Tongue (tissue), 2 donors: ENCODE measurements around the gene CD200. TPM values are rescaled to one million over a fixed set of nuclear protein-coding genes. Genes with fewer than 3 reads are reported as not detected.
A peak's percentile ranks its signal among the peaks of the same experiment; 100 is the strongest.

Source experiments
- DNase-seq: peaks from one replicate; pipeline ENCODE4 v3.0.0-alpha.2; 2015
- total RNA-seq: library from RNA; depleted of rRNA; stranded (reverse); fragments of >200 nt; gene quantifications from one replicate; pipeline ENCODE4 v1.2.3, GENCODE V29; 2014

The CD200 gene, protein sequence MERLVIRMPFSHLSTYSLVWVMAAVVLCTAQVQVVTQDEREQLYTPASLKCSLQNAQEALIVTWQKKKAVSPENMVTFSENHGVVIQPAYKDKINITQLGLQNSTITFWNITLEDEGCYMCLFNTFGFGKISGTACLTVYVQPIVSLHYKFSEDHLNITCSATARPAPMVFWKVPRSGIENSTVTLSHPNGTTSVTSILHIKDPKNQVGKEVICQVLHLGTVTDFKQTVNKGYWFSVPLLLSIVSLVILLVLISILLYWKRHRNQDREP
- 10.2 TPM for total RNA-seq

DNA sequence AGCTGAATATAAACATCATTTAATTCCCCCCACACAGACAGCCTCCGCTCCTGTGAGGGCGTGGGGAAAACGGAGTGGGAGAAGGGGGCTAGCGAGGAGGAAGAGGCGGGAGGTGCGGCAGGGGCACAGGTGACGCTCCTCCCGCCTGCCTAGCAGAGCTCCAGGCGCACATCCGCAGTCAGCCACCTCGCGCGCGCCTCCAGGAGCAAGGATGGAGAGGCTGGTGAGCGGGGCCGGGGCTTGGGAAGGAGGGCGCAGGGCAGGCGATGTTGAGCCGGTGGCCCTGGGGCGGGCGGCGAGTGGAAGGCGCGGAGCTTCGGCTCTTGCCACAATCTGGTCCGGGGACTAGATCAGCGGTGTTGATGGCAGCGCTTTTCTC lies at the start of gene CD200:
TSS of gene CD200 (plus strand) at position 155 of the 379 bp plus-strand sequence. CDS start at position 212, 57 bp downstream.
- DNase-seq = peak; percentile 84

DNA sequence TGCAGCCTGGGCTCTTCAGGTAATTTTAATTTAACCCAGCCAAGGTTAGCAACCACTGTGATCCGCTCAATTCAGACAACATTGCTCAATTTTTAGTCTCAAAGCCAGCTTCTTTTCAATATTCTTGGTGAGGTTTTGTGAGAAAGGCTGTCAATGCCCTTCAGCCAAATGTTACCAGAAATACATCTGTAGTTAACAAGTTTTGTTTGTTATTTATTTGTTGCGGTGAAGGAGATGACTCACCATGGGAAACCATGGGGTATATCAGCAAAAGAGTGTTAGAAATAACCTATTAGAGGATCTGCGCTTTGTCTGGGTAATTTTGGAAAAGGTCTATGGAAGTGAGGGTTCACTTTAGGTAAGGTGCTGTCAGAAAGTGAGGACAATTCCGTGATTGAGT lies 43.9 kb upstream of the CD200 start:
- DNase-seq = no peak

DNA sequence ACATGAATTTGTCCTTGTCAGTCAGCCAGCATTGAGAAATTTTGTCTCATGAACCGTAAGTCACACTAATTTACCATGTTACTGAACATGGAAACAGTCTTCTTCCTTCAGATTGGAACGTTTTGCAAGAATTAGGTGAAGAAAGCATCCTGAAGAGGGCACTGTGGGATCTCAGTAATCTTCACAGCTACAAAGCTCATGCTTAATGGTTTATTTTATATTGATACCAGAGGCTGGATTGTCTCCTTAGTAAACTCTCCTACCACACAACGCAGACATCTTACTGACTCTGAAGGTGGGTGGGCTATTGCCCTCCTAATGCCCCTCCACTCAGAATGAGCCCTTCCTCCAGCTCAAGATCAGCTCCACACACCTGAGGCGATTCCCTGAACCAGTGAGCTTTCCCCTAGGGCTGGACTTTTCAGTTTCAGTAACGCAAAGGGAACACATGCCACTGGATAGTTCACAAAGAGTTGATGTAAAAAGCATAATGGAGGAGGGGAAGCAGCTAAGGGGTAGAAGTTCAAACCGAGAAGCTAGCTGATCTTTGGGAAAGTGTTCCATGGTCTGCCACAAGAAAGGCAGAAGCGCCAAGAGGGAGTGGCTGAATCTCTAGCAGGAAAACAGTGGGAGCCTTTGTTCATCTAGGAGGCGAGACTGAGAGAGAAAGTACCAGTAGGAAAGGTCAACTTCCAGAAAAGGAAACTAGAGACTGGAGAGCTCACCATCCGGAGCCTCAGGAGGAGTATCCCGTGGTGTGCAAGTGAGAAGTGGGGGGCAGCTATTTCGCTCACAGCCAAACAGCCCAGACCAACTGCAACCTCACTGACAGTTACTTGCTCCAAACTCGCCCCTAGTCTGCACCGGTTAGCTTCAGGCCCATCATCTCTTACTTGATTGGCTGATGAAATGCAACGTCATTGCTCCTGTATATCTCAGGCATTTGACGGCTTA lies 39.3 kb upstream of the CD200 start, which contains the start of gene SLC9C1:
TSS of gene SLC9C1 (minus strand) at position 849 of the 954 bp plus-strand sequence. CDS start 7,425 bp downstream, outside the sequence.
- peak; percentile 86 for DNase-seq

DNA sequence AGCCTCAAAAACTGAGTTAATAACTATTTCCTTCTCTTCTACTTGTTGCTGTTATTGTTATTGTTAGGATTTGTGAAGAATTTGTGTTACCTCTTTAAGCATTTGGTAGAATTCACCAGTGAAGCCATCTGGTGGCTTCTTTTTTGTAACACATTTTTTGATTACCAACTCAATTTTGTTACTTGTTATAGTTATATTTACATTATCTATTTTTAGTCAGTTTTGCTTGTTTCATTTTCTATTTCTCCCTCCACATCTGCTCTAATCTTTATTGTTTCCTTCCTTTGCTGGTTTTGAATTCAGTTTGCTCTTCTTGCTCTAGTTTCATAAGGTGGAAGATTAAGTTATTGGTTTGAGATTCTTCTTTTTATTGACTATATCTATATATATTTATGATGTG lies 35.2 kb upstream of the CD200 start:
- DNase-seq = no peak

DNA sequence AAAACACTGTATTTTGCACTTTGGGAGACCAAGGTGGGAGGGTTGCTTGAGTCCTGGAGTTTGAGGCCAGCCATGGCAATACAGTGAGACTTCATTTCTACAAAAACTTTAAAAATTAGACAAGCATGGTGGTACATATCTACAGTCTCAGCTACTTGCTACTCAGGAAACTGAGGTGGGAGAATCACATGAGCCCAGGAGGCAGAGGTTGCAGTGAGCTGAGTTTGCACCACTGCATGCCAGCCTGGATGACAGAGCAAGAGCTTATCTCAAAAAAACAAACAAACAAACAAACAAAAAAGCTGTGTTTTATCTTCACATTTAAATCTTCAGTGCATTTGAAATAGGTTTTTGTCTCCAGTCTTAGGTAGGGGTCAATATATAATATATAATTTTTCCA lies 34.2 kb upstream of the CD200 start:
- no peak for DNase-seq

DNA sequence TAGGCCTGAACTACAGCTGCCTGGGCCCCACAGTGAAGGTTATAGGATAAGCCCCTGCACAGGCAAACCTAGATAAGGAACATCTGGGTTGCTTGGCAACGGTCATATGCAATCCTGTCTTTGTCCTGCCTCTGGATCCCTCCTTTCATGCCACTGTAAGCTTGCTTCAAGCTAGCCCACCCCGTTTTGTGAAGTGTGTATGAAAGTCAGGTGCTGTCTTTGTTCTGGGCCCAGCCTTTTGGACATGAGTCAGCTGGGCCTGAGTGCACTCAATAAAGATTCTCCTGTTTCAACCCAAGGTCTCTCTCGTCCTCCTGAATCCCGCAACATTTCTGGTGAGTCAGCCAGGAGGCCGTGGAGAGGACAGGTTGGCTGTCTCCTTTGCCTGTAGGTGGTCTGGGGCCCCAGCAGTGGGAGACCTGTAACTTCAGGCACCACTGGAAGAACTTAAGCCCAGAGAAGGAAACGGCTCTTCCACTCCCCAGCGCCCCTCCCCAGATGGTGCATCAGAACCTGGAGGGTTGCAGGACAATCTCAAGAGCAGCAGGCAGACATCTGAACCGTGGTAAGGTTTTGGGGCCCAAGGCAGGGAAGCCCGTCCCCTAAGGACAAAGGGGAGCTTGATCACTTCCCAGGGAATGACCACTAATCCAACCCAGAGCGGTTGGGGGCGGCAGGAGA lies 30.7 kb upstream of the CD200 start:
- DNase-seq = no peak

DNA sequence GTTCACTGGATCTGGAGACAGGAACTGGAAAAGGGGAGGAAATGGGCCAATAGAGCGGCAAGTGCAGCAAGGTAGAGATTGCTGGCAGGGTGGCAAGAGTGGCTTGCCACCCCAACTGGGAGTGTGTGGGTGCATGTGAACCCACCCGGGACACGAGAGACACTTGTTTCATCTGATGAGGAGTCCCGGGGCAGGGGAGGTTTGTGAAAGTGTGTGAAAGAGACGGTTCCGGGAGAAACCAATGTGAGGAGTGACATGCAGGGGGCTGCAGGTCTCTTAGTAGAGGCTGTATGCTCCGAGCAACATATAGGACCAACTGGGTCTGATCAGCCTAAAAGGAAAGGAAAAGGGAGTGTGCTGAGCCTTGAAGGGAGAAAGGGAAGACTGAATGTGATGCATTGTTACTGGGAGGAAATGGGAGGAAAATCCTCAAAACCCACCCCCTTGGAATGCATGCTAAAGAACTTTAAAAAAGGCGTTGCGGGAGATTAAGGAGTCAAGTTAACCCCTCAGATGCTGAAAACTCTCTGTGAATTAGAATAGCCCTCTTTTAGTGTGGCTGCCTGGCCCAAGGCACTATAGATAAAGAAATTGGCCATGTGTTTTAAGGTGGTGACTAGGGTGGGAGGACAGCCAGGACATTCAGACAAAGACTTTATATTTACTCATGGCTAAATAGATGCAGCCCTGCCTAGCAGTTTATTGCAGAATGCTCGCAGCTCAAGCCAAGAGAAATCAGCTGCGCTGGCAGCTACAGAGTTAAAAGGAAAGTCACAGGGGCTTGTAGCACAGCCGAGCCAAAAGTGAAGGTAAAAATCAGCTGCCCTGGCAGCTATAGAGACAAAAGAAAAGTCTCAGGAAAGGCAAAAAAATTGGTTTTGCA lies 29.8 kb upstream of the CD200 start:
- peak; percentile 54 for DNase-seq

DNA sequence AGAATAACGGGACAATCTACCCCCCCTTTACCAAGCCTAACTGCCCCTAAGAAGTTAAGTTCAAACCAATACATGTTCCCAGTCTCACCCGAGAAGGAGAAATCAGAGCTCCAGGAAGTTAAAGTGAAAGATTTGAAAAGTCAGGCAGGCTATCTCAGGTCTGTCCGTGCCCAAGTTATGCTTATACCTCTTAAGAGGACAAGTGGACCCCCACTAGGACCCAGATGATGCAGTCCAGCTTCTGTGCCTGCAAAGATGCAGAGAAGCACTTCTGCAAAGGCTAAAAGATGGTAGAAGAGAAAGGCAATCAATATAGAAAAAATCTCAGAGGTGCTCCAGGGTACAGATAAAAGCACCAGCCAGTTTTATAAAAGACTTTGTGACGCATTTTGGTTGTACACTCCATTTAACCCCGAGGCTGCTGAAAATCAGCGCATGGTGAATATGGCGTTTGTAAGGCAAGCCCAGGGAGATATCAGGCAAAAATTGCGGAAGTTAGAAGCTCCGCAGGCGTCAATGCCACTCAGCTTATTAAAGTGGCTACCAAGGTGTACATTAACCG lies 29.1 kb upstream of the CD200 start:
- DNase-seq = peak; percentile 68

DNA sequence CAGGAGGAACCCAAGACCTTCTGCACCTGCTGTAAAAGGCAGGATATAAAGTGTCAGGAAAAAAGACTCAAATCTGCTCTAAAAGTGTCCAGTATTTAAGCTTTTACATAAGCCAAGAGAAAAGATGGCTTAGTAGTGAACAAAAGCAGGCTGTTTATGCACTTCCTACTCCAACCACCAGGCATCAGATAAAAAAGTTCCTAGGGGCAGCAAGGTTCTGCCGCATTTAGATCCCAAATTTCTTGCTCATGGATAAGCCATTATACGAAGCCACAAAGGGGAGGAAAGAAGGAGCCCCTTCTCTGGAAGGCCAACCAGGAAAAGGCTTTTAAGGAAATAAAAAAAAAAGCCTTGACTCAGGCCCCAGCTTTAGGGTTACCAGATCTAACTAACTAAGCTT lies 28.3 kb upstream of the CD200 start:
- no peak for DNase-seq

DNA sequence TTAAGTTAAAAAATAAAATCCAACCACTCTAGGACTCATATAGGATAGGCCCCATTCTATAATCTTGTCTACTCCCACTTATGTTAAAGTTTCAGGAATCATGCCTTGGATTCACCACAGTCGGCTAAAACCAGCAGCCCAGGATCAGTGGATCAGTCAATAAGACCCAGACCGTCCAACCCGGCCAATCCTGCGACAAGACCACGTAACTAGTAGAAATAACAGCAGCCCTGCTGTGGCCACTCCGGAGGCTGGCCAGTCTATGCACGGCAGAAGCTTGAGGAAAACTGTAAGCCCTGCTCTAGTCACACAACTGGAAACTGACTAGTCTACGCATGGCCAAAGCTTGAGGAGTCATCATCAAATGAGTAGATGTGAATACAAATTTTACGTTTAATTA lies 26.1 kb upstream of the CD200 start:
- no peak for DNase-seq

DNA sequence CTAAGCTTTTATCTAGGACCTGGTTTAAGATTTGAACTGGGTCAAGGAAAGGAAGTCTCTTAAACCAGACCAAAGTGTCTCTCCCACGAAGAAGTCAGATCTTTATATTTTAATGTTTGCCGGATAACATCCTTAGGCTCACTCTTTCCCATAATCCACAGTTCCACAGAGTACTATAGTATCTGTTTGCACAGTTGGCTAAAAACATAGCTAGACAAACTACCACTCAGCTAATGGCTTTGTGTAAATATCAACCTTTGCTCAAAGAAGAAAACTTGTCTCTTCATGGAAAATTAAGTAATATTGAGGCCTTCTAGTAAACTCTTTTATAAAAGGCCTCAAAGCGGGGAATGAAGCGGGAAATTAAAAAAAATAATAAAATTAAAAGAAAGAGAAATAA lies 25.4 kb upstream of the CD200 start:
- DNase-seq = no peak

DNA sequence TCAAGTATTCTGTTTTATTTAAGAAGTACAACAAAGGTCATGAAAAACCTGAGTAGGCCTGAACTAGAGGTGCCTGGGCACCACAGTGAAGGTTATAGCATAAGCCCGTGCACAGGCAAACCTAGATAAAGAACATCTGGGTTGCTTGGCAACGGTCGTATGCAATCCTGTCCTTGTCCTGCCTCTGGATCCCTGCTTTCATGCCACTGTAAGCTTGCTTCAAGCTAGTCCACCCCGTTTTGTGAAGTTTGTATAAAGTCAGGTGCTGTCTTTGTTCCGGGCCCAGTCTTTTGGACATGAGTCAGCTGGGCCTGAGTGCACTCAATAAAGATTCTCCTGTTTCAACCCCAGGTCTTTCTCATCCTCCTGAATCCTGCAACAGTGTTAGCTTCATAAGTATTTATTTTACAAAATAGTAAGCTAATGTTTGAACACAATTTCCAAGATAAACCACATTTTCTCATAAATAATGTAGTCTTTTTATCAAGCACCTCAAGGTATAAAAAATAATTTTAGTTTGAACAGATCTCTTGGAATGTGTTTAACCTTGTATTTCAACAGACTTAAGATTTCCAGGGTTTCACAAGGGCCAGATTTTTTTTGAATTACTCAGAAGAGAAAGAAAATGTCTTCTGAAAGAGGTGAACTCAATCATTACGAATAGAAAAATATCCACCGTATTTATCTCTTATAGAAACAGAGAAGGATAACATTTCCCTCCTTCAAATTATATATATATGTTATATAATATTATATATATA lies 24.6 kb upstream of the CD200 start:
- peak; percentile 35 for DNase-seq

DNA sequence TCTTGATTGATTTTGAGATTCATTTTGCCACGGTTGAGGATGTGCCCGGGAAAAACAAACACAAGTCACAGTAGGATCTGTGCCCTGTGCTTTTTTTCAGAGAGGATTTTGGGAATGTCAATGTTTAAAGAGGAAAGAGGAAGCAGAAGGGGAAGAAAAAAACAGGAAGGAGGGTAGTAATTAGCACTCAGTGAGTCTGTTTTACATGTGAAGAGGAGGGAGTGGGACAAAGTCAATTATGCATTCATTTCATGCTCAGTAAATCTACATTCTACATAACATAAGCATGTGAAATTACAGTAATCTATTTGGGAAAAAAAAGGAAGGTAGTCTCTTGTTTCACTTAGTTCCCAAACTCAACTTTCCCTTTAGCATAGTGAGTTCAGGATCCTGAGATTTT lies 18.3 kb upstream of the CD200 start:
- no peak for DNase-seq

DNA sequence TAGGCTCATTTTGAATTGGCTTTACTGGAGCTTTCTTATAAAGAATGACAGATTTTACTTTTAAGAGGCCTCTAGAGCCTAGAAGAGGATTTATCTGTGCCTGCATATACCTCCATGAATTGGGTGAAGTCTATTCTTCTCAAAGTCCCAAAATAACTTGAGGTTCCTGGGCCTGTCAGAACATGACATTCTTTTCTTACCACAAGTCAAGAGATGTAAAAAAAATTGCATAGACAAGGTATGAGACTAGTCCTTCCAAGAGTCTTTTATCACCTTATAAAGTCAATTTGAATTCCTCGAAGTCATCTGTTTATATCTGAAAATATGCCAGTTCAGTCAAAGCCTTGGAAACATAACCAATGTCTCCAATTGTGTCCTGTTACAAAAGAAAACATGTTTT lies 17.2 kb upstream of the CD200 start:
- no peak for DNase-seq

DNA sequence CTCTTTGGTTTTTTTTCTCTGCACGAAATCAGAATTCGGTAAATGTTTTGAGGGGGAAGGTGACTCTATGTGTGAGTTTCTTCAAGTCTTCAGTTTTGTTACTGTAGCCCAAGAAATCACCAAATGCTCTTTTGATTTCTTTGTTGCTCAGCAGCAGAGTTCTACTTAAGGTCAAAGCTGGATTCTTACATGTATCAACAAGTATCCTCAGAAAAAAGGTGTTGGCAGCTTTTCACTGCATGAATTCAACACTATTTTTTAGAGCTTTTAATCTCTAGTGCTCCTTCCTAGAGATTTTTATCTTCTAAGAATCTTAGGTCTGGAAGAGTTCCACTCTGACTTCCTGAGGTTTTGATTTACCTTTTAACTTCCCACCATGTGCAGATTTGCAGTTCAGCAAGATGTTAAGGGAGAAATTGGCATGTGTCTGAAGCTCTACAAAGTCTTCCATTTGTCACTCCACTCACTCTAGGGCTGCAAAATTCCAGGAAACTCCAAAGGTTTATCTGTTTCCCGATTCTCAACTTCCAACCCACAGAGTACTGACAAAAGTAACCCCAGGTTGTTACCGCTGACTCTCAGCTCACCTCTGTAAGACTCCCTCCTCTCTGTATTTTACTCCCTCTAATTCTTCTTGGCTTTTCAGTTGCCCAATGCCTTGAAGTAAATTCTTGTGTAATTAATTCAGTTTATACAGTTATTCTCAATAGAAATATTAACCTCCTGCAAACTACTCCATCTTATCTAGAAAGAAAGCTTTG lies 13.3 kb upstream of the CD200 start:
- peak; percentile 37 for DNase-seq

DNA sequence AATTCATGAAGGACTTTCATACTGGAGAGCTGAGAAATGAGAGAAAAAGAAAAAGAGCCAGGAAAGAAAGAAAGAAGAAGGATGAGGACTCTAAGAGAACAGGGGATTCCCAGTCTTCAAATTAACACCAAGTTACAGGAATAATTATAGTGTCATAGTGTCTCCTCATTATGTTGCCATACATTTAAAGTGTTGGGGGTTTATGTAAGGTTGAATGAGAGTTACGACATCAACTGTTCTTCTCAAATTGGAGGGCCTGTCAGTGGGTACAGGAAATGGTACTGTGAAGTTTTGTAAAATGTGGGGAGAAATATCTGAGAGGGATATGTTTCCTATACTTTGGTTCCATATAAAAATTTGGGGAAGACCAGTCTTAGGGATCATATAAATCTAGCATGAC lies 12.3 kb upstream of the CD200 start:
- no peak for DNase-seq

DNA sequence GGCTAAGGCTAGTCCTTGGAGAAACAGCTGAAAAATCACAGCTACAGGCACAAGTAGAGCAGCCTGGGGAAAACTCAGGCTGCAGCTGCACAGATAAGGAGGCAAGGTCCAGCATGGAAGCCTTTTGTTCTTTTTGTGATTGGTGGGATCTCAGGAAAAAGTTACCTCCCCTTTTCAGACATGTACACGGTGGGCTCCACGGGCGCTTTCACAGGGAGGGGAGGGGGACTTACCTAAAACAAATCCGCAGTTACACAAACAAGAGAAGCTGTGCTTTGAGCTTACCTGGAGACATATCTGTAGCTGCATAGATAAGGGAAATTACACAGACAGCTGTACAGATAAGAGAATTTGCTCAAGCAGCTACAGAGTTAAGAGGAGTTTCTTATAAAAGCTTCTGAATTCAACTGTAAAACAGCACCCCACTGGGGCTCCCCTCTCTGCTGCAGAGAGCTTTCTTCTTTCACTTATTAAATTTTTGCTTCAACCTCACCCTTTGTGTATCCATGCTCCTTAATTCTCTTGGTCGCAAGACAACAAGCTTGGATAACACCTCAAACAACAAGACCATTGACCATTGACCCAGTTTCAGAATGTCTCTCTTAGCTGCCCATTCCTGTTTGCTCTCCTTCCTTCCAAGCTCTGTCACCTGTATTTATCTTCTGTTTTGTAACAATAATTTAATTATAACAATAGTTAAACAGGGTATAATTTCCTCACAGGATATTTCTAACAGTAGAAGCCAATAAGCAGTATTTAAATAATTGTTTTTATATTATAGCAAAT lies 10.9 kb upstream of the CD200 start:
- DNase-seq = no peak

DNA sequence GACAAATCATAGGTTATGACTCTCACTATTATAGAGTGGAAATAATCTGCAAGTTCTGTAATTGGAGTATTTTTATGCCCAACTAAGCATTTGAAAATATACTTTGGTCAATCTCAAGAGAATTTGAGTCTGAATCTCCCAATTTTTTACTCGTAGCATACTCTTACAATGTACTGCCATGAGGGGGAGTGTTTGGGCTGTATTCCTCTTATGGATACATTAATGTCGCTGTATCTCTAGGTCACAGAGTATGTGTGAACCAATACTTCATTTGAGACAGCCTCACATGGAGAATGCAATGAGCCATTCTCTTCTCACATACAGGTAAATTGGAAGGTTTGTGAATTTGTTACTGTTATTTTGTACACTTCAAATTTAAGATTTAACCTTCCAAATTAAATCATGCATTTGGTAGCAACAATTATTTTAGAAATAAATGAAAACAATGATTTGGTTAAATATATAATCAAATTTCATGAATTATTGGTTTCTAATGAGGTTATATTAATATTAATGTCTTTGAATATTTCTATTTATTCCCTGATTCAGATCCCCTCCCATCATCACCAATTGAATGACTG lies 5.5 kb upstream of the CD200 start:
- DNase-seq = peak; percentile 82

DNA sequence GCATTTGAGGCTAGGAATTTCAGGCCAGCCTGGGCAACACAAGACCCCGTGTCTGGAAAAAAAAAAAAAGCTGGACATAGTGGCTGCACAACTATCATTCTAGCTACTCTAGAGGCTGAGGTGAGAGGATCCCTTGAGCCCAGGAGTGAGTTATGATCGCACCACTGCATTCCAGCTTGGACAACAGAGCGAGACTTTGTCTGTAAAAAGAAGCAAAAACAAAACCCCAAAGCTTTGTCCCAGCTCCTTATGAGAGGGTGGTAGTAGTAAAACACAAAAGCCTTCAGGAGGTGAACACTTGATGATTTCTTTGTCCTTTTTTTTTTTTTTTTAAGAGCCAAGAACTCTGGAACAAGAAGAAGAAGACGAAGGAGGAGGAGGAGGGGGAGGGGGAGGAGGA lies 1.1 kb upstream of the CD200 start:
- DNase-seq = no peak
